ENCODE measurements around the gene SSB. TPM values are rescaled to one million over a fixed set of nuclear protein-coding genes. Genes with fewer than 3 reads are reported as not detected.
A peak's percentile ranks its signal among the peaks of the same experiment; 100 is the strongest.
"Not testable (repeated sequence)": the region's sequence is repeated elsewhere in the genome, so short reads cannot be mapped to it uniquely, and the experiment has no call there.

Gene SSB
- total RNA-seq, 1 donor = 141 TPM

GRCh38 chr2:169759987-169760386 is 38.7 kb upstream of the SSB start:
- no peak overlapping the region for H3K4me3 ChIP-seq (ENCODE audit: low read depth, low read length)
- no peak for TF ChIP-seq CTCF (IDR thresholded peaks at IDR 0.05; ENCODE audit: insufficient read depth, low read length)
- no peak for DNase-seq (ENCODE audit: low read depth)

- not testable (repeated sequence) for H3K4me3 ChIP-seq (ENCODE audit: low read depth, low read length); DNase-seq (ENCODE audit: low read depth)
Measured at GRCh38 chr2:169760798-169761197, 37.9 kb upstream of the SSB start.

GRCh38 chr2:169761251-169761969 is 37.3 kb upstream of the SSB start:
- no peak for TF ChIP-seq CTCF (IDR thresholded peaks at IDR 0.05; ENCODE audit: insufficient read depth, low read length)
- no peak for DNase-seq (ENCODE audit: low read depth)
- H3K4me3 ChIP-seq (ENCODE audit: low read depth, low read length) = no peak overlapping the region

GRCh38 chr2:169761970-169762292 is 36.7 kb upstream of the SSB start:
- no peak for TF ChIP-seq CTCF (IDR thresholded peaks at IDR 0.05; ENCODE audit: insufficient read depth, low read length)
- H3K4me3 ChIP-seq (ENCODE audit: low read depth, low read length) = no peak overlapping the region
- DNase-seq (ENCODE audit: low read depth) = no peak

GRCh38 chr2:169765523-169765922 is 33.1 kb upstream of the SSB start:
- no peak for TF ChIP-seq CTCF (IDR thresholded peaks at IDR 0.05; ENCODE audit: insufficient read depth, low read length)
- H3K4me3 ChIP-seq (ENCODE audit: low read depth, low read length) = no peak overlapping the region
- DNase-seq (ENCODE audit: low read depth) = peak; percentile 27

GRCh38 chr2:169767243-169767888 is 31.3 kb upstream of the SSB start:
- peak; percentile 71 for TF ChIP-seq CTCF (IDR thresholded peaks at IDR 0.05; ENCODE audit: insufficient read depth, low read length)
- DNase-seq (ENCODE audit: low read depth) = peak; percentile 74

GRCh38 chr2:169768262-169768995 is 30.2 kb upstream of the SSB start:
- DNase-seq (ENCODE audit: low read depth) = no peak
- no peak for TF ChIP-seq CTCF (IDR thresholded peaks at IDR 0.05; ENCODE audit: insufficient read depth, low read length)
- peak overlapping the region; percentile 31 for H3K4me3 ChIP-seq (ENCODE audit: low read depth, low read length)

More at GRCh38 chr2:169767243-169767888, 31.3 kb upstream of the SSB start:
- no peak overlapping the region for H3K4me3 ChIP-seq (ENCODE audit: low read depth, low read length)
